Epidermal melanocyte (primary cell): ENCODE data around the gene AQP1.

Experiments used
- DNase-seq: peaks from one replicate; pipeline ENCODE4 v3.0.0; 2011; ENCODE audit warnings: low spot score; ENCODE audit not compliant: insufficient read length

AQP1 gene

GRCh38 chr7:30884881-30885280, 26.8 kb upstream of the AQP1 start:
- DNase-seq = no peak

- DNase-seq = peak; percentile 75
Observed at GRCh38 chr7:30886608-30887011, 25.0 kb upstream of the AQP1 start.

DNA sequence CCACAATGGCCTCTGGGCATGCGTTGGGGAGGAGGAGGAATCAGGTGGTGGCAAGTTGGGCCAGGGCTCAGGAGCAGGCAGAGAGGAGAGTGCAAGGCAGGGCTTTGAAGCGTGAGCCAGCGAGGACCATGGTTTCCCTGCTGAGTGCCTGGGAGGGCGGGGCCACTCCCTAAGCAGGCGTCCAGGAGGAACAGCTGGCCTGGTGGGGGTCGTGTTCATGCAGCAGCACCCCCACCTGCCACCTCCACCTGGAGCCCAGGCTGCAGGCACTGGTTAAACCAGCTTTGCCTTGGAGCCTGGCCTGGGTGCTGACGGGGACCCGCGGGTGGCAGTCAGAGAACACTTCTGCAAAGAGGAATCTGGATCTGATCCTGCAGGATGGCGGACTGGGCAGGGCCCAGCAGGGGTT, 24.2 kb upstream of the AQP1 start:
- DNase-seq = no peak

DNA sequence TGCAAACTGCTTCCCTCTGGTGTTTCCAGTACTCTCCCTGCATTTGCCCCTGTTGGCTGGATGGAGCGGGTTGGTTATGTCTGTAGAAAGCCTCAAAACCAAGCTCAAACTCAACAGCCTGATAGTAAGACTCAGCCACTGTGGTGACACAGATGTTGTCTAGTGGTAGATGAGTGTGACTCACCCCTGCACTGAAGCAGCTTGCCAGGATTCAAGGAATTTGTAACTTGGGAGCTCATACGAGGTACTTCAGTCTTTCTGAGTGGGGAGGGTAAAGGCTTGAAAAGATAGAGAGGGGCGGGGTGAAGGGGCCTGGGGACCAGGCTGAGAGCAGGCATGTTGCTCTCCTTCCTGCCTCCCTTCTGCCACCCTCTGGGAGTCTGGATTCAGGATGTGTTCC, 22.9 kb upstream of the AQP1 start:
- DNase-seq = peak; percentile 83

- no peak for DNase-seq
Observed at GRCh38 chr7:30890226-30890625, 21.4 kb upstream of the AQP1 start.

DNA sequence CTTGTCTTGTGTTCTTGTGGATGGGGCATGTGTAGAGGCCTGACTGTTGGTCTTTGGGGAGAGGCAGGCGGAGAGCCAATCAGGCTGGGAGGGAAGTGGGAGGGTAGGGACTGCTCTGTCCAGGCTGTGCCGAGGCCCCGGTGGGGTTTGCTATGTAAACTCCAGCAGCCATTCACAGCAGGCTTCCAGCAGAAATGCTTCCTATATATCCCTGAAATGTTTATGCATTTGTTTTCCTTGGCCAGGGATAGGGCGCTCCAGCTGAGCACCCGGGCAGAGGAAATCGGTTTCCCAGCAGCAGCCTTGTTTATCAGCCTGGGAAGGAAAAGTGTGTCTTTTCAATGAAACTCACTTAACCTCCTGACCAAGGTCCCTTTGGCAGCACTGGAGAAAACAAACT, 18.3 kb upstream of the AQP1 start:
- no peak for DNase-seq

GRCh38 chr7:30894009-30894408, 17.6 kb upstream of the AQP1 start:
- no peak for DNase-seq

- DNase-seq = no peak
Observed at GRCh38 chr7:30894866-30895605, 16.6 kb upstream of the AQP1 start.

- DNase-seq = no peak
Observed at GRCh38 chr7:30896036-30896435, 15.6 kb upstream of the AQP1 start.

GRCh38 chr7:30896783-30897637, 14.6 kb upstream of the AQP1 start:
- no peak for DNase-seq

GRCh38 chr7:30897770-30898169, 13.9 kb upstream of the AQP1 start:
- no peak for DNase-seq

DNA sequence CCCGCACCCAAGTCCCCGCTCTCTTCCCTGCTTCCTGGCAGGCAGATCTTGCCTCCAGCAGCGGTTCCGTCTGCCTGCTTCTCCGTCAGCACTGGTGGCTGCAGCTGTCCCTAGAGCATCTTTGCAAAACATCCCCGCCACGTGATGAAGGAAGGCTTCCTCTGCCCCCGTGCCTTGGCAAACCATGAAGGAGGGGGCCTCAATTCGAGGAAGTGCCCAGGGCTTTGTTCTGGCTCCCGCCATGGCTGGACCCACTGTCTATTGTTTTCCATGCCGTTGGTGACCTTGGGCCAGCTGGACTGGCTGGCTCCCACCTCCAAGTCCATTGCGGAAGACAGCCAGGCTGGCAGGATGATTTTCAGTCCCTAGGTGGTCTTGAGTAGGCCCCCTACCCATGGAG, 13.2 kb upstream of the AQP1 start:
- no peak for DNase-seq

DNA sequence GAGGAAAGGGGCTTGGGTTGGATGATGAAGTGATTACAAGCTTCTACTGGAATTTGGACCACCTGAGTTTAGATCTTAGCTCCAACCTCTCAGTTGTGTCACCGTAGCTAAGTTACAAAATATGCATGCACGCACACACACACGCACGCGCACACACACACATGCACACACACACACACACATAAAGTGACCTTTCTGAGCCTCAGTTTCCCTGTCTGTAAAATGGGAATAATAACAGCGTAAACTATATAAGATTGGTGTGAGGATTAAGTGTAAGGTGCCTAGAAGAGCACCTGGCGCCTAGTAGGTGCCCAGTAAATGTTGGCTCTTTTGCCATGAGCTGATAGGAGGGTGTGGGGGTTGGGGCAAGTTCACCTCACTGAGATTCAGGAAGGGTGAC, 12.6 kb upstream of the AQP1 start:
- no peak for DNase-seq

GRCh38 chr7:30899630-30900029, 12.0 kb upstream of the AQP1 start:
- no peak for DNase-seq

- no peak for DNase-seq
Observed at GRCh38 chr7:30900053-30900452, 11.6 kb upstream of the AQP1 start.

DNA sequence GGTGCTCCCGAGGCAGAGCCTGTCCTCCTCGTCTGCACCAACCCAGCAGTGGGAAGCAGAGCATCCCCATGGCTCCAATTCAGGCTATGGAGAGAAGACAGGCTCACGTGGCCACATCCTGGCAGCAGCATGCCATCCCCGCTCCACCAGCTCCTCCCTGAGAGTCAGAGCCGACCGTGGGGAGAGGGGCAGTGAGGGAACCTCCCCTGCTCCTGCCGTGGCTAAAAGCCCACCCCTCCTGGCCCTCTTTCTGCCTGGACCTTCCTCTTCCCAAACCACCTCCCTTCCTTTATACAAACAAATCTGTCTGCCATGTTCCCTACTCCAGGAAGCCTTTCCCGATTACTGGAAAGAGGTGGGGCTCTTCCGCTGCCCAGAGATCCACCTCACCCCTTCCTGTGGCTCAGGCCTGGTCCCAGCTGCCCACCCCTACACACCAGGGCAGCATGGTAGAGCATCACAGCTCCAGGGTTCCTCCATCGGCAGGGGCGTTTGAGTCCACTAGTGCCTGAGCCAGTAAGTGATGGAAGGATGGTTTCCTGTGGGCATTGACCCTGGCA, 10.8 kb upstream of the AQP1 start:
- no peak for DNase-seq

GRCh38 chr7:30901856-30902255, 9.8 kb upstream of the AQP1 start:
- no peak for DNase-seq

DNA sequence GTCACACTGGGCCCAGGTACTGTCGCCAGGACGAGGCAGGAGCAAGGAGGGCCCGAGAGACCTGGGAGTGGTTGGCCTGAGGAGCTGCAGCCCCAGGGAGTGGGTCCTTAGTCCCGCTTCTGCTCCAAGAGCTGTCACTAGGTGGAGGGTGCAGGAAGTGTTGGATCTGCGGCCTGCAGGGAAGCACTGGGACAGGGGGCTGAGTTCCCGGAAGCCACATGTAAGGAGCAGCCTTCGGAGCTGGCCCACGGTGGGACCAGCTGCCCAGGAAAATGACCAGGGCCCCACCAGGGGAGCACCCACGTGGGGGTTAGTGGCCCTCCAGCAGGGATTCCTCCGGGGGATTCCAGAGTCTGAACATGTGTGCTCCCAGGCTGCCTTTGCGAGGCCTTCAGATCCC, 9.2 kb upstream of the AQP1 start:
- no peak for DNase-seq

DNA sequence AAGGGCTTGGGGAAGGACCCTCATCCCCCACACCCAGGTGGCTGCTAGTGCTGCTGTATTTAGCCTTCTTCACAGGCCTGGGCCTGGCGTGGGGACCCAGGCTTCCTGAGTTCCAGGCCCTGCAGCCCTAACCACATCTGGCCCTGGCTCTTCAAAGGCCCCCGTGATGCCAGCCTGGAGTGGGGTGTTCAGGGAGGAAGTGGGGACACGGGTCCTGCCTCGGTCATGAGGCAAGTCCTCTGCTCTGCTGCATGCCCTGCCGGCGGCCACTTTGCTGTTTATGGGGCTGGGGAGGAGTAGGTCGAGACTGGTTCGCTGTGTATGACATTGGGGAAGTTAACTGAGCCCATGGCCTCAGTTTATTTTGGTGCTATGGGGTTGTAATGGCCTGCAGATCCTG, 8.5 kb upstream of the AQP1 start:
- DNase-seq = no peak

DNA sequence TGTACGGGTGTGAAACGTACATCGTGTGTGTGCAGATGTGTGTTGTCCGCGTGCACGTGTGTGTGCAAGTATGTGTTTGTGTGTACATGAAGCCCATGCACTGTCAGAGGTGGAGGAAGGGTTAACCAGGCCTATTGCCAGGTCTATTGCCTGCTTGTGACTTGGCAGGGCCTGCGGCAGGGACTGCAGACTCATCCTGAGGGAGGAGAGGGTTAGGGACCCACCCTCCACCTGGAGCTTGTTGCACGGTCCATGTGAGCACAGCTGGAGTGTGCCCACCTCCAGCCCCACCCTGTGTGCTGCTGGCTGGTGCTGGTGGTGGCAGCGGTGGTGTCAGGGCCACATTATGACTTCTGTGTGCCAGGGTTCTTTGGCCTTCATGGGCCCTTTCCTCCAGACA, 7.1 kb upstream of the AQP1 start:
- no peak for DNase-seq

DNA sequence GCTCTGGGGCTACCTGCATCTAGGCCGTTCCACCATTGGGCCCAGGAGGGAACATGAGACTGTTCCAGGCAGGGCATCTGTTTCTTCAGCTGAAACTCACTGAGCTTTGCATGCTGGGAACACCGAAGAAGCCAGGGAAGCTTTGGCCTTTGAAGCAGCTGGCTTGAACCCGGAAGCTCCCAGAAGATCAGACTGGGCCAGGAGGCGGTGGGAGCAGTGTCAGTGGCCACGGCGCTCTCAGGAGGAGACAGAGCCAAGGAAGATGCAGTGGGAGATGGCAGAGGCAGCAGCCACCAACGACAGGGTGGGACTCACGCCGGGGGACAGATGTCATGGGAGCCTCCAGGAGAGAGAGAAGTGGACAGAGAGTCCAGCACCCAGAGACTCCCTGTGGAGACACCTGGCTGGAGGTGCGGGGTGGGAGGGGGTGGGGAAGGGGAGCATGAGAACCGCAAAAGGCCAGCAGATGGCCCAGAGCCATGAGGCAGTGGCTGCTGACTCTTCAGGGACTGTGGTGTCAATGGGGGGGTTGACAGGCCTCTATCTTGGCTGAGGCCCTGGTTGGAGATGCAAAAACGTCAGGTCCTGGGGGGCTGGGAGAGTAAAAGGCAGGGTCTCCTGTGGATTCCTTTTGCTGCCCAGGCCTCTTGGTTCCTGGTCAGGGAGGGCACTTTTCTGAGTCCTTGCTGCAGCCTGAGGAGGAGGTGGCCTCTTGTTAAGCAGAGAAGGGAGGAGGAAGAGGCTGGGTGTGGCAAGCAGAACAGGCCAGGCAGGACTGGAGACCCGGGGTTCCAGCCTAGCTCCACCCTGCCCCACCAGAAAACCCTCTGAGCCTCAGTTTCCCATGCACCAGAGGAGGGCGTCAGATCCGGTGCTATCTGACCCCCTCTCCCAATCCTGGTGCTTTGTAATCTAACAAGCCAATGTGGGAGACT, 6.3 kb upstream of the AQP1 start:
- DNase-seq = no peak
